GM13976 (cell line): ENCODE results near the gene MRPS35.
A peak's percentile ranks its signal among the peaks of the same experiment; 100 is the strongest.

Source experiments
- DNase-seq: peaks from one replicate; pipeline ENCODE4 v3.0.0; 2012; ENCODE audit warnings: low spot score
- in situ Hi-C: fragments of 300-500 bp; cut with MboI; formaldehyde crosslinking; loops from one replicate; pipeline ENCODE4 v1.12.0; 2022; ENCODE audit warnings: low sequenced_read_pairs, mixed read lengths, inconsistent platforms; ENCODE audit not compliant: unreplicated experiment
- TF ChIP-seq, protein P1 (sequence below): IDR thresholded peaks from 2 replicates; pipeline ENCODE4 v1.5.1; 2012; ENCODE audit warnings: borderline replicate concordance, mild to moderate bottlenecking; ENCODE audit not compliant: insufficient read depth; ENCODE audit errors: extremely low read depth, missing control alignments, control extremely low read depth

MRPS35 gene

DNA sequence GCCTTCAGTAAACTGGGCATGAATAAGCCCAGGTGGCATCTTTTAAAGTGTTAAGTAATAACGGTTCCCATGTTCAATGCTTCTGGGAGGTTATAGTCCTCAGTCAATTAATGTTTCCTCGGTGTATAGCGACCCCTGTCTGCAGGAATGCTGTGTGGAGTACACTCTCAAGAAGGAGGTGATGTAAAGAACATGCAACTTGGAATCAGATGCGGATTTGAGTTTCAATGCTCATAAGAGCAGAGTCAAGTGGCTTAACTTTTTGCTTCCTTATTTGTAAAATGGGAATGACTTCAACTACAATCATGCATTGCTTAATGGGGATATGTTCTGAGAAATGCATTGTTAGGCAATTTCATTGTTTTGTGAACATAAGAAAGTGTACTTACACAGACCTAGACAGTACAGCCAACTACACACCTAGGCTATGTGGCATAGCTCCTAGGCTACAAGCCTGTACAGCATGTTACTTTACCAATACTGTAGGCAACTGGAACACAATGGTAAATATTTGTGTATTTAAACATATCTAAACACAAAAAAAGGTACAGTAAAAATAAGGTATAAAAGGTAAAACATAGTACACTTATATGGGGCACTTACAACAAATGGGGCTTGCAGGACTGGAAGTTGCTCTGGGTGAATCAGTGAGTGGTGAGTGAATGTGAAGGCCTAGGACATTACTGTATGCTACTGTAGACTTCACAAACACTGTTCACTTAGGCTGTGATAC, 6.7 kb upstream of the MRPS35 start:
- DNase-seq, result peak; percentile 73
- TF ChIP-seq, protein P1, sequence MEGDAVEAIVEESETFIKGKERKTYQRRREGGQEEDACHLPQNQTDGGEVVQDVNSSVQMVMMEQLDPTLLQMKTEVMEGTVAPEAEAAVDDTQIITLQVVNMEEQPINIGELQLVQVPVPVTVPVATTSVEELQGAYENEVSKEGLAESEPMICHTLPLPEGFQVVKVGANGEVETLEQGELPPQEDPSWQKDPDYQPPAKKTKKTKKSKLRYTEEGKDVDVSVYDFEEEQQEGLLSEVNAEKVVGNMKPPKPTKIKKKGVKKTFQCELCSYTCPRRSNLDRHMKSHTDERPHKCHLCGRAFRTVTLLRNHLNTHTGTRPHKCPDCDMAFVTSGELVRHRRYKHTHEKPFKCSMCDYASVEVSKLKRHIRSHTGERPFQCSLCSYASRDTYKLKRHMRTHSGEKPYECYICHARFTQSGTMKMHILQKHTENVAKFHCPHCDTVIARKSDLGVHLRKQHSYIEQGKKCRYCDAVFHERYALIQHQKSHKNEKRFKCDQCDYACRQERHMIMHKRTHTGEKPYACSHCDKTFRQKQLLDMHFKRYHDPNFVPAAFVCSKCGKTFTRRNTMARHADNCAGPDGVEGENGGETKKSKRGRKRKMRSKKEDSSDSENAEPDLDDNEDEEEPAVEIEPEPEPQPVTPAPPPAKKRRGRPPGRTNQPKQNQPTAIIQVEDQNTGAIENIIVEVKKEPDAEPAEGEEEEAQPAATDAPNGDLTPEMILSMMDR, result peak; percentile 74
- in situ Hi-C loops, result no loop called here

DNA sequence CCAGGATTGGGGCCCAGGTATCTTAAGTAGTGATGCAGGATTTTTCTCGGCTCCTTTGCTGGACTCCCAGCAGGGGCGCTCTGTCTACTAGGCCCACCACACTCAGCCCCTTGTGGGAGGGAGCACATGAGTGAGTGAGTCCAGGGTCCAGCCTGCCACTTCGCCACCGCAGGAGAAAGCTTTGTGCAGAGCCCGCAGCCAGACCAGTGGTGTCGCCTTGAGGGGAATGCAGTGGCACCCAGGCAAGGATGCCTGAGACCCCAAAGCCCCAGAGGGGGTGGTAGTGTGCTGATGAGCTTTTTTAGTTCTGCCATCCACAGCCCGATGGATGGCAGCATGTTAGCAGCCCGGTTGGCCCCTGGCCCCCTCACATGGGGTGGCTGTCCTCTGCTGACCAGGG, 5.4 kb upstream of the MRPS35 start:
- in situ Hi-C loops, result no loop called here
- TF ChIP-seq, protein P1, result no peak

DNA sequence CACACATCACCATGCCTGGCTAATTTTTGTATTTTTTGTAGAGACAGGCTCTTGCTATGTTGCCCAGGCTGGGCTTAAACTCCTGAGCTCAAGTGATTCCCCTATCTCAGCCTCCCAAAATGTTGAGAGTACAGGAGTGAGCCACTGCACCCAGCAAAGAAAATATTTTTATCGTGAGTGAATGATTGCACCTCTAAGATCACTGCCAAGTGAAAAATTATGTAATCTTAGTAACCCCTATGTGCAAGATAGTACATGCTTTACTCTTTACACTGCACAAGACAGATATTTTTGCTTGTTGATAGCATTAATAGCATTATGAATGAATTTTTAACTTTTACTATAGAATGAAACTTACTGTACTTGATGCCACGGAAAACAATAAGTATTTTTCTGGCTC, 3.4 kb upstream of the MRPS35 start:
- DNase-seq, result no peak
- in situ Hi-C loops, result no loop called here

More for the DNA sequence above, 5.4 kb upstream of the MRPS35 start:
- DNase-seq, result no peak

DNA sequence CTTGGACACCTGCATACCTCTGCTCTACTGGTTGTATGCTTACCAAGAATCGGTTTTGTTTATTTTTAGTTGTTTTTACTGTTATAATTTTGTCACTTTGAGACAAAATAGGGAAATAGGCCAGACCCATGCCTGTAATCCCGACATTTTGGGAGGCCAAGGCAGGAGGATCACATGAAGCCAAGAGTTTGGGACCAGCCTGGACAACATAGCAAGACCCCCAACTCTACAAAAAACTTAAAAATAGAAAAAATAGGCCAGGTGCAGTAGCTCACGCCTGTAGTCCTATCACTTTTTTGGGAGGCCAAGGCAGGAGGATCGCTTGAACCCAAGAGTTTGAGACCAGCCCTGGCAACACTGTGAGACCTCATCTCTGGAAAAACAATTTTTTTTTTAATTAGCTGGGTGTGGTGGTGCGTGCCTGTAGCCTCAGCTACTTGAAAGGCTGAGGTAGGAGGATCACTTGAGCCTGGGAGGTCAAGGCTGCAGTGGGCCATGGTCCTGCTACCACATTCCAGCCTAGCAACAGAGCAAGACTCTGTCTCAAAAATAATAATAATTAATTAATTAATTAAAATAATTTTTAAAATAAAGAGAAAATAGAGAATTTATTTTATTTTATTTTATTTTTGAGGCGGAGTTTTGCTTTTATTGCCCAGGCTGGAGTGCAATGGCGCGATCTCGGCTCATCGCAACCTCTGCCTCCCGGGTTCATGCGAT, 1.3 kb upstream of the MRPS35 start:
- no peak for DNase-seq
- TF ChIP-seq, protein P1, result no peak
- in situ Hi-C loops, result no loop called here

More for the DNA sequence above, 3.4 kb upstream of the MRPS35 start:
- TF ChIP-seq, protein P1, result no peak

DNA sequence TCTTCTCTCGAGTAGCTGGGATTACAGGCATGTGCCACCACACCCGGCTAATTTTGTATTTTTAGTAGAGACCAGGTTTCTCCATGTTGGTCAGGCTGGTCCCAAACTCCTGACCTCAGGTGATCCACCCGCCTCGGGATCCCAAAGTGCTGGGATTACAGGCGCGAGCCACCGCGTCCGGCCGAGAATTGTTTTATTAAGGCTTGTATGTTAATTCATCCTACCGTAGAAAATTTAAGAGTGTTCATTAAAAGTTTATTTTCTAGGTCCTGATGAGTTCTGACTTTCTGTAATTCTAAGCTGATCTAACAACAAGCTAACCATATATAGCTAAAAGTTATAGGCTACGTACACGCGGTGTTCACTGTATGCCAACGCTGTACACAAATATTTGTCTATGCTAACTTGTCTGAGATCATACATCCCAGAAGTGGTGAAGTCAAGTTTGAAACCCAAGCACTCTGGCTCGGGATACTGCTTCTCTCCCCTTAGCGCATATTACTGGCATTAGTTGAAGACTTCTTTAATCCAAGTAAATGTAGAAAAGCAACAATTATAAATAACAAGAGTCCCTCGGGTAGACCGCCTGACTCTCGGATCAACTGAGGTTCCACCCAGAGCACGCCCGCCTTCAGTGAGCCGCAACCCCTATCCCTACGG, 570 bp upstream of the MRPS35 start:
- TF ChIP-seq, protein P1, result no peak
- in situ Hi-C loops, result no loop called here
- DNase-seq, result peak; percentile 16

DNA sequence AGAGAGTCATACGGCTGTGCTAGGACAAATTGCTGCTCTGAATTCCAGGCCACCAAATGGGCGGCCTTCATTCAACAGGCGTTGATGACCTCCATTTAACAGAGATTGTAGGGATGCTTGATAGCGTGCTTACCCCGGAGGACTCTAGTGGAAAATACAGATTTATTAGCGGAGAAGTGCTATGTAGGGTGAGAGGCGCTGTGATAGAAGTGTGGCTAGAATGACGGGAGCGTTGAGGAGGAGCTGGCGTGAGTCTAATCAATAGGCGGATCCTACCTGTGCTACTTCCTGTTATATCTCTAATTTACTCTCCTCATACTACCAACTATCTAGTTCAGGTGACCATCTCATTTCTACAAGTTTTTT, 668 bp downstream of the MRPS35 start:
- peak; percentile 47 for DNase-seq
- TF ChIP-seq, protein P1, result no peak
- in situ Hi-C loops, result no loop called here
